Adrenal gland (tissue), 5 donors: Measurements from ENCODE around the gene ELF1.

ENCODE experiments used
- POLR2A ChIP-seq, 2 donors: fragments of 450-650 bp; IDR thresholded peaks; one replicate each; pipeline ENCODE4 v1.6.1; 2017; ENCODE audit warnings: antibody characterized with exemption in 2 of 2, mild to moderate bottlenecking in 2 of 2, moderate library complexity in 1 of 2
- TF ChIP-seq, protein P1 (sequence below), 6 experiments: fragments of 450-650 bp in 4 of 6; fragments of 200-600 bp in 2 of 6; sonication (generic) in 1 of 6; IDR thresholded peaks; 1 replicate in 5 of 6; 2 replicates in 1 of 6; pipeline versions ENCODE4 v1.5.1 to v1.8.0; 2016 to 2021; ENCODE audit warnings: antibody characterized with exemption in 6 of 6, mild to moderate bottlenecking in 2 of 6, moderate library complexity in 1 of 6
- donor health status: DM: no; HTN: no; CAD: no.

GRCh38 chr13:40963927-40964326, 55.2 kb downstream of the ELF1 start:
- TF ChIP-seq, protein P1, sequence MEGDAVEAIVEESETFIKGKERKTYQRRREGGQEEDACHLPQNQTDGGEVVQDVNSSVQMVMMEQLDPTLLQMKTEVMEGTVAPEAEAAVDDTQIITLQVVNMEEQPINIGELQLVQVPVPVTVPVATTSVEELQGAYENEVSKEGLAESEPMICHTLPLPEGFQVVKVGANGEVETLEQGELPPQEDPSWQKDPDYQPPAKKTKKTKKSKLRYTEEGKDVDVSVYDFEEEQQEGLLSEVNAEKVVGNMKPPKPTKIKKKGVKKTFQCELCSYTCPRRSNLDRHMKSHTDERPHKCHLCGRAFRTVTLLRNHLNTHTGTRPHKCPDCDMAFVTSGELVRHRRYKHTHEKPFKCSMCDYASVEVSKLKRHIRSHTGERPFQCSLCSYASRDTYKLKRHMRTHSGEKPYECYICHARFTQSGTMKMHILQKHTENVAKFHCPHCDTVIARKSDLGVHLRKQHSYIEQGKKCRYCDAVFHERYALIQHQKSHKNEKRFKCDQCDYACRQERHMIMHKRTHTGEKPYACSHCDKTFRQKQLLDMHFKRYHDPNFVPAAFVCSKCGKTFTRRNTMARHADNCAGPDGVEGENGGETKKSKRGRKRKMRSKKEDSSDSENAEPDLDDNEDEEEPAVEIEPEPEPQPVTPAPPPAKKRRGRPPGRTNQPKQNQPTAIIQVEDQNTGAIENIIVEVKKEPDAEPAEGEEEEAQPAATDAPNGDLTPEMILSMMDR (IDR thresholded peaks at IDR 0.05) = no peak
- no peak for TF ChIP-seq POLR2A (IDR thresholded peaks at IDR 0.05)
